GM23248 (cell line): ENCODE results near the gene ARL6IP4. TPM values are rescaled to one million over a fixed set of nuclear protein-coding genes. Genes with fewer than 3 reads are reported as not detected.
"Not testable (repeated sequence)": the region's sequence is repeated elsewhere in the genome, so short reads cannot be mapped to it uniquely, and the experiment has no call there.

Source experiments
- DNase-seq: peaks from one replicate; pipeline ENCODE4 v3.0.0-alpha.2; 2015
- H2AFZ ChIP-seq: fragments of 200-600 bp; sonication (generic); 2 replicates; pipeline ENCODE4 v1.6.1; 2016; ENCODE audit warnings: antibody characterized with exemption
- H3F3A ChIP-seq: fragments of 200-600 bp; sonication (generic); 2 replicates; pipeline ENCODE4 v1.6.1; 2016; ENCODE audit warnings: mild to moderate bottlenecking, antibody characterized with exemption, mixed run types; ENCODE audit not compliant: insufficient read depth
- H3K27ac ChIP-seq: fragments of 200-600 bp; sonication (generic); 2 replicates; pipeline ENCODE4 v1.5.1; 2016; ENCODE audit warnings: mild to moderate bottlenecking
- H3K27me3 ChIP-seq: fragments of 200-600 bp; sonication (generic); replicated peaks from 2 replicates; pipeline ENCODE4 v1.6.1; 2016; ENCODE audit warnings: mild to moderate bottlenecking; ENCODE audit not compliant: insufficient read depth
- H3K36me3 ChIP-seq: fragments of 200-600 bp; sonication (generic); 2 replicates; pipeline ENCODE4 v1.6.1; 2016; ENCODE audit warnings: low read depth, mild to moderate bottlenecking
- H3K4me1 ChIP-seq: fragments of 200-600 bp; sonication (generic); 2 replicates; pipeline ENCODE4 v1.6.1; 2016; ENCODE audit warnings: mild to moderate bottlenecking; ENCODE audit not compliant: insufficient read depth
- H3K4me2 ChIP-seq: fragments of 200-600 bp; sonication (generic); one replicate; pipeline ENCODE4 v1.6.1; 2016; ENCODE audit warnings: mild to moderate bottlenecking; ENCODE audit not compliant: unreplicated experiment
- H3K4me3 ChIP-seq: fragments of 200-600 bp; sonication (generic); 2 replicates; pipeline ENCODE4 v1.5.1; 2016; ENCODE audit warnings: mild to moderate bottlenecking
- H3K79me2 ChIP-seq: fragments of 200-600 bp; sonication (generic); 2 replicates; pipeline ENCODE4 v1.6.1; 2016; ENCODE audit warnings: mild to moderate bottlenecking; ENCODE audit not compliant: insufficient read depth
- H3K9ac ChIP-seq: fragments of 200-600 bp; sonication (generic); 2 replicates; pipeline ENCODE4 v1.6.1; 2016; ENCODE audit warnings: mild to moderate bottlenecking
- H3K9me2 ChIP-seq: fragments of 200-600 bp; sonication (generic); 2 replicates; pipeline ENCODE4 v1.6.1; 2016; ENCODE audit warnings: mixed run types, mild to moderate bottlenecking, moderate library complexity; ENCODE audit not compliant: insufficient read depth
- H3K9me3 ChIP-seq: fragments of 200-600 bp; sonication (generic); one replicate; pipeline ENCODE4 v1.6.1; 2017; ENCODE audit warnings: low read depth
- H4K20me1 ChIP-seq: fragments of 200-600 bp; sonication (generic); 2 replicates; pipeline ENCODE4 v1.6.0; 2016; ENCODE audit not compliant: insufficient read depth
- EZH2 ChIP-seq: fragments of 200-600 bp; sonication (generic); IDR thresholded peaks from 2 replicates; pipeline ENCODE4 v1.6.1; 2018; ENCODE audit warnings: antibody characterized with exemption, mild to moderate bottlenecking; ENCODE audit not compliant: insufficient read depth, poor library complexity, severe bottlenecking
- EZH2phosphoT487 ChIP-seq: fragments of 200-600 bp; sonication (generic); IDR thresholded peaks from 2 replicates; pipeline ENCODE4 v1.6.1; 2018; ENCODE audit warnings: antibody characterized with exemption, moderate library complexity, mild to moderate bottlenecking, low read depth; ENCODE audit not compliant: insufficient read depth
- WGBS, 2 experiments: methylation state at CpG; one replicate each; pipeline ENCODE4 v1.1.6; 2015 to 2017; ENCODE audit warnings: low lambda C conversion rate in 2 of 2, low coverage in 1 of 2; ENCODE audit errors: missing lambda C conversion rate in 2 of 2; 5-methylcytosine and 5-hydroxymethylcytosine counted together
- in situ Hi-C: fragments of 300-500 bp; cut with MboI; formaldehyde crosslinking; loops from 2 replicates; pipeline ENCODE4 v1.15.0; 2020
- polyA plus RNA-seq: library from polyadenylated mRNA; unstranded; fragments of >200 nt; fragmentation: Nextera tagmentation; extraction: Ambion mirVana; gene quantifications from 2 replicates; pipeline ENCODE4 v1.2.1, GENCODE V29; 2016
- total RNA-seq: library from RNA; depleted of rRNA; stranded (reverse); fragments of >200 nt; shearing (Covaris generic); gene quantifications from 2 replicates; pipeline ENCODE4 v1.2.3, GENCODE V29; 2014

The ARL6IP4 gene
- total and polyA plus RNA-seq, 2 experiments from 2014 or later, result 150 to 259 TPM

- Histone ChIP-seq H3K4me2 (no peak overlapping the region), H3F3A (no peaks in the 10 kb centered on the region), H3K79me2 (no peaks in the 10 kb centered on the region), H3K27me3 (no peaks in the 10 kb centered on the region), H3K9me3 (no peaks in the 10 kb centered on the region), H3K4me3 (no peak overlapping the region), H3K9me2 (no peaks in the 10 kb centered on the region), H3K27ac (no peak overlapping the region), H3K4me1 (no peaks in the 10 kb centered on the region), H3K36me3 (no peaks in the 10 kb centered on the region), H4K20me1 (no peaks in the 10 kb centered on the region), H2AFZ (no peak overlapping the region), H3K9ac (no peak overlapping the region)
- 95 to 98% methylated on average over 18 to 19 of the region's 19 CpGs for WGBS, 2 experiments
- TF ChIP-seq EZH2phosphoT487 (no peak), EZH2 (no peak)
- DNase-seq, result no peak
- in situ Hi-C loops, result no loop called here
These were observed 33.0 kb downstream of the ARL6IP4 start for GRCh38 chr12:123013185-123014095.

- H3K9me3 ChIP-seq, H3K9ac ChIP-seq, H3F3A ChIP-seq, DNase-seq, H3K4me2 ChIP-seq, H3K79me2 ChIP-seq, H3K4me1 ChIP-seq, H2AFZ ChIP-seq, H3K27ac ChIP-seq, H3K9me2 ChIP-seq, H3K36me3 ChIP-seq, H3K27me3 ChIP-seq, H3K4me3 ChIP-seq, H4K20me1 ChIP-seq, in situ Hi-C loops: not testable (repeated sequence)
- 95 to 98% methylated on average over 4 of the region's 4 CpGs for WGBS, 2 experiments
These were observed 34.0 kb downstream of the ARL6IP4 start for GRCh38 chr12:123014473-123014872.

GRCh38 chr12:123017753-123018152, 37.3 kb downstream of the ARL6IP4 start:
- no peaks in the 10 kb centered on the region for H3K36me3 ChIP-seq
- no peaks in the 10 kb centered on the region for H3K9me2 ChIP-seq
- no peaks in the 10 kb centered on the region for H3K79me2 ChIP-seq
- H3K27me3 ChIP-seq, result no peaks in the 10 kb centered on the region
- H3F3A ChIP-seq, result no peaks in the 10 kb centered on the region
- no peak for DNase-seq
- WGBS, 2 experiments, result 100% methylated on average over 1 of the region's 1 CpG
- H3K4me1 ChIP-seq, result peaks cover 6% of the 10 kb centered on the region
- H3K9ac ChIP-seq, result no peak overlapping the region
- no peaks in the 10 kb centered on the region for H4K20me1 ChIP-seq
- no peak overlapping the region for H2AFZ ChIP-seq
- H3K9me3 ChIP-seq, result no peaks in the 10 kb centered on the region
- H3K4me3 ChIP-seq, result no peak overlapping the region
- H3K4me2 ChIP-seq, result no peak overlapping the region
- TF ChIP-seq EZH2phosphoT487 (no peak), EZH2 (no peak)
- no peak overlapping the region for H3K27ac ChIP-seq
- in situ Hi-C loops, result no loop called here

- no peak overlapping the region for H3K4me2 ChIP-seq
- TF ChIP-seq EZH2, result no peak
- TF ChIP-seq EZH2phosphoT487, result no peak
- H3K27me3 ChIP-seq, result no peaks in the 10 kb centered on the region
- H3K36me3 ChIP-seq, result no peaks in the 10 kb centered on the region
- no peaks in the 10 kb centered on the region for H3K79me2 ChIP-seq
- in situ Hi-C loops, result no loop called here
- DNase-seq, result no peak
- H4K20me1 ChIP-seq, result no peaks in the 10 kb centered on the region
- H3K9me2 ChIP-seq, result no peaks in the 10 kb centered on the region
- no peaks in the 10 kb centered on the region for H3K9me3 ChIP-seq
- 95 to 100% methylated on average over 2 of the region's 2 CpGs for whole genome bisulfite sequencing, 2 experiments
- no peaks in the 10 kb centered on the region; the same call in 1 of the 2 replicates for H3F3A ChIP-seq
- H2AFZ ChIP-seq, result no peak overlapping the region
- no peak overlapping the region for H3K4me3 ChIP-seq
- H3K4me1 ChIP-seq, result peaks cover 10% of the 10 kb centered on the region
- no peak overlapping the region for H3K9ac ChIP-seq
- H3K27ac ChIP-seq, result no peak overlapping the region
These were observed 39.3 kb downstream of the ARL6IP4 start for GRCh38 chr12:123019841-123020138.
